Activated naive CD8-positive, alpha-beta T cell treated with anti-CD3 and anti-CD28 coated beads, Interleukin-2, amount 10 ng/mL, durations not matched to agents 7 days and 5 days (primary cell): ENCODE measurements around the gene RBP2. TPM values are rescaled to one million over a fixed set of nuclear protein-coding genes. Genes with fewer than 3 reads are reported as not detected.

ENCODE experiments used
- ATAC-seq: fragments of 150-1000 bp; cut with Tn5 transposase; one replicate; pipeline ENCODE4 v1.10.0; 2021; ENCODE audit warnings: low read depth, moderate library complexity
- POLR2A ChIA-PET: fragments of 350-600 bp; sonication (Branson Sonifier 250); formaldehyde crosslinking; loops from one replicate; lab custom pipeline; 2021; ENCODE audit warnings: antibody characterized with exemption; lab: Charles Lee
- DNase-seq: peaks from one replicate; pipeline ENCODE4 v3.0.0; 2021
- H3K27ac Mint-ChIP-seq: one replicate; pipeline ENCODE4 v1.8.0; 2022; ENCODE audit warnings: mild to moderate bottlenecking, mixed read lengths
- H3K27me3 Mint-ChIP-seq: one replicate; pipeline ENCODE4 v1.8.0; 2022; ENCODE audit warnings: mild to moderate bottlenecking, moderate library complexity, mixed read lengths
- H3K36me3 Mint-ChIP-seq: one replicate; pipeline ENCODE4 v1.8.0; 2021; ENCODE audit warnings: mild to moderate bottlenecking, mixed read lengths
- H3K4me1 Mint-ChIP-seq: one replicate; pipeline ENCODE4 v1.8.0; 2021; ENCODE audit warnings: mixed read lengths
- H3K4me3 Mint-ChIP-seq: one replicate; pipeline ENCODE4 v1.8.0; 2022; ENCODE audit warnings: mild to moderate bottlenecking, moderate library complexity, mixed read lengths
- H3K9me3 Mint-ChIP-seq: one replicate; pipeline ENCODE4 v1.8.0; 2021; ENCODE audit warnings: mixed read lengths
- total RNA-seq, 2 experiments: library from RNA; stranded (reverse); gene quantifications; one replicate each; pipeline ENCODE4 v1.2.3, GENCODE V29; 2021

The RBP2 gene
- total RNA-seq, 2 experiments from 2014 or later, result not detected

DNA sequence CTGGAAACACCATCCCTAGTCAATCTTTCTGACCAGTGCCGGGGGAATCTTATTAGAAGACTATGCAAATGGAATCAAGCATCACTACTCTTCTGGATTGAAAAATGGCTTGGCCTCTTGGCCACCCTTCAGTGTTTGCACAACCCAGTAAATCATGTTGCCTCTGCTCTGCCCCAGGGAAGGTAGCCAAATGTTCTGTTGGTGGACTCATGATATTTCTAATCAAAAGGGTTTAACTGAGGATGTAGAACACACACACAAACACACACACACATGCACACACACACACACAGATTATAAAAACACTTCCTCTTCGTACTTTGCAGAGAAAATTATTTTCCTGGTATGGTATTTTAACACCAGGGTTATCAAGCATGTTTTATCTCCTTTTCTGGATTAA is 7.9 kb downstream of the RBP2 start:
- H3K4me3 Mint-ChIP-seq, result no peak overlapping the region
- H3K27me3 Mint-ChIP-seq, result no peaks in the 10 kb centered on the region
- no peaks in the 10 kb centered on the region for H3K9me3 Mint-ChIP-seq
- ATAC-seq (no peak), DNase-seq (no peak)
- H3K36me3 Mint-ChIP-seq, result no peaks in the 10 kb centered on the region
- POLR2A ChIA-PET, result interaction anchor here (0.6 kb wide), 1 partner anchor 1031 kb away, joined by 4 read pairs; no protein-coding TSS in a partner anchor
- no peak overlapping the region for H3K27ac Mint-ChIP-seq
- no peaks in the 10 kb centered on the region for H3K4me1 Mint-ChIP-seq

DNA sequence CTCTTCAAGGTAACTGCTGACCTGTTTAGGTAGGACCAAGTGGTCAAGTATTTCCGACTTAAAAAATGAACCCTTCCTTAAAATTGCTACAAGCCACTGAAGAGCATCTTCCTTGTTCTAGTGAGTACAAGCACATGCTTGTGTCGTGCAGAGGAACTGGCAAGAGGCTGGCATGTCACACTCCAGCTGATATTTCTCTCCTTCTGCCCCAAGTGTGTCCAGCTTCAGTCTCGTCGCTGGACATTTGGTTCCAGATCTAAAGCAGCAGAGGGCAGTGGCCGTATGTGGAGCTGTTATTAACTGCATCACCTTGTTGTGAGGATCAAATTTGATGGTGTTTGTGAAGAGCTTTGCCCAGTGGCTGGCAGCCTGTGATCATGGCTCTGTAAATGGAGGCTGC is 10.0 kb downstream of the RBP2 start:
- no peak overlapping the region for H3K27ac Mint-ChIP-seq
- peaks cover 3% of the 10 kb centered on the region for H3K27me3 Mint-ChIP-seq
- DNase-seq (no peak), ATAC-seq (no peak)
- H3K4me1 Mint-ChIP-seq, result no peaks in the 10 kb centered on the region
- no peaks in the 10 kb centered on the region for H3K9me3 Mint-ChIP-seq
- H3K4me3 Mint-ChIP-seq, result no peak overlapping the region
- no peaks in the 10 kb centered on the region for H3K36me3 Mint-ChIP-seq
- POLR2A ChIA-PET, result no interaction called here

- H3K4me1 Mint-ChIP-seq, result no peaks in the 10 kb centered on the region
- no peak overlapping the region for H3K27ac Mint-ChIP-seq
- ATAC-seq (no peak), DNase-seq (no peak)
- H3K36me3 Mint-ChIP-seq, result no peaks in the 10 kb centered on the region
- POLR2A ChIA-PET, result no interaction called here
- no peak overlapping the region for H3K4me3 Mint-ChIP-seq
- peaks cover 3% of the 10 kb centered on the region for H3K27me3 Mint-ChIP-seq
- H3K9me3 Mint-ChIP-seq, result no peaks in the 10 kb centered on the region
Observed at GRCh38 chr3:139465636-139466035, 10.7 kb downstream of the RBP2 start.

DNA sequence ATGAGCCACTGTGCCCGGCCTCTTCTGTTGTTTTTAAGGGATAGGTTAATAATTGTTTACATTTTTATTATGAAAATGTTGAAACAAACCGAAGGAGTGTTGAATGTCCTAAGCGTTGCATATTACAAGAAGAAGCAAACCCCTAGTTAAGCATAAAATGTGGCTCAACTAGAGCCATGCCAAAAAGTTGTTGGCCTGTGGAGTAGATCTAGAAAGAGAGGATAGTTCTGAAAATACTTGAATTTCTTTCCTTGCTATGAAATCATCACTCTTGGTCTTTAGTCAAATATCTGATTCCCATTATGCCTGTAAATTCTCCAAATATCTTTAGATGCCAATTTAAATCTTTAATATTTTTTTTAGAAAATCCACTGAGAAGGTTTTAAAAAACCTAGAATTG is 12.8 kb downstream of the RBP2 start:
- Mint-ChIP-seq H3K27ac (no peak overlapping the region), H3K27me3 (peaks cover 3% of the 10 kb centered on the region), H3K4me3 (no peak overlapping the region), H3K9me3 (no peaks in the 10 kb centered on the region), H3K4me1 (no peaks in the 10 kb centered on the region), H3K36me3 (no peaks in the 10 kb centered on the region)
- POLR2A ChIA-PET, result no interaction called here
- DNase-seq, result no peak
- ATAC-seq, result no peak

DNA sequence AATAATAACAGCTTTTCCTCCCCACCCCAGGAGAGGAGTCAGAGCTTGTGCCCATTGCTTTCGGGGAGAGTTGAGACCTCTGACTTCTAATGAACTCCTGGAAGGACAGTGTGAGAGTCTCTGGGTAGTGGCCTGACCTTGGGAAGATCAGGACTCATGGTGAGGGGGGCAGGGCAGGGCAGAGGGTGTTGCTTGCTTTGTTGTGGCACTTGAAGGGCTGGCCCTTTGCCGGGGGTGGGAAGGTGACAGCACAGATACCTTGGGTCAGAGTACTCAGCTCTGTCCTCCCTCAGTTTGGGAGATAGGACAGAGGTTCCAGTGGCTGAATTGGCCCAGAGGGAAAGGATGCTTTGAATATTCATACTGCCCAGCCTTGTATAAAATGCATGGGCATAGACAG is 15.8 kb downstream of the RBP2 start:
- no peak for ATAC-seq
- POLR2A ChIA-PET, result no interaction called here

DNA sequence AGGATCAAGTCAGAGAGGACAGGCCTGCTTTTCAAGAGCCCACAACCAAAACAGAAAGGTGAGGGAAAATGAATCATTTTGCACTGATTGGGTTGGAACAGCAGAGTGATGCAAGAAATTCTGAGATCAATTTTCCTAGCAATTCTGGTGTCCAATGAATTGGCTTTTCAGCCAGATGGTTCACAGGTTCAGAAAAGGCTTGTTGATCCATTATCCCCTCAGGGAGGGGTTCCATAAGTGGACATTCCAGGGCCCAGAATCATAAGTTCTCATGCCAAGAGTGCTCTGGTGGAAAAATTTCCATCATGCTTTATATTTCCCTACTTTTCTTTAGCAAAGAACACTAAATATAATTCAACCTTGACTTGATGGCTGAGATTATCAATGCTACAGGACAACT is 16.2 kb downstream of the RBP2 start:
- Mint-ChIP-seq H3K4me1 (no peaks in the 10 kb centered on the region), H3K27me3 (peaks cover 3% of the 10 kb centered on the region), H3K36me3 (no peaks in the 10 kb centered on the region), H3K27ac (no peak overlapping the region), H3K4me3 (no peak overlapping the region), H3K9me3 (no peaks in the 10 kb centered on the region)
- POLR2A ChIA-PET, result no interaction called here
- ATAC-seq, result no peak
- DNase-seq, result no peak

More for the DNA sequence above, 15.8 kb downstream of the RBP2 start:
- H3K9me3 Mint-ChIP-seq, result no peaks in the 10 kb centered on the region
- no peaks in the 10 kb centered on the region for H3K36me3 Mint-ChIP-seq
- H3K4me1 Mint-ChIP-seq, result no peaks in the 10 kb centered on the region
- DNase-seq, result no peak
- peaks cover 3% of the 10 kb centered on the region for H3K27me3 Mint-ChIP-seq
- H3K4me3 Mint-ChIP-seq, result no peak overlapping the region
- no peak overlapping the region for H3K27ac Mint-ChIP-seq

GRCh38 chr3:139458348-139458747 is 18.0 kb downstream of the RBP2 start:
- Mint-ChIP-seq H3K4me1 (no peaks in the 10 kb centered on the region), H3K27ac (no peak overlapping the region), H3K4me3 (no peak overlapping the region), H3K36me3 (no peaks in the 10 kb centered on the region), H3K27me3 (peaks cover 3% of the 10 kb centered on the region), H3K9me3 (no peaks in the 10 kb centered on the region)
- no peak for ATAC-seq
- no peak for DNase-seq
- POLR2A ChIA-PET, result no interaction called here

DNA sequence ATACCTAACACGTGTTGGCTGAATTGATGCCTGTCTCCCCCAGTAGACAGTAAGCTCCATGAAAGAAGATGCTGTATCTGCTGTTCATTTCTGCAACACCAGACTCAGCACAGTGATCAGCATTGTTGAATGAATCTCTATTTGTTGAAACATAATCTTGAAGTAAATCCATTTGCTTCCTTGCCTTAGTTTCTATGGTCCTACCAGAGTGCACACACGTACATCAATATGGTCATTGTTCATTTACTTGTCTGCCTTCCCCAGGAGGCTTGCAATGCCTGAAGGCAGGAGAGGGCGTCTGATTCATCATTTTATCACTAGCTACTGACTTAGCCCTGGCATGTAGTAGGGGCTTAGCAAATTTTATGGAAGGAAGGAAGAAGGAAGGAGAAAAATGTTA is 19.2 kb downstream of the RBP2 start:
- Mint-ChIP-seq H3K9me3 (no peaks in the 10 kb centered on the region), H3K4me1 (no peaks in the 10 kb centered on the region), H3K27me3 (peaks cover 3% of the 10 kb centered on the region), H3K36me3 (no peaks in the 10 kb centered on the region), H3K27ac (no peak overlapping the region), H3K4me3 (no peak overlapping the region)
- ATAC-seq (no peak), DNase-seq (no peak)
- POLR2A ChIA-PET, result no interaction called here

GRCh38 chr3:139456386-139456785 is 19.9 kb downstream of the RBP2 start:
- Mint-ChIP-seq H3K36me3 (no peaks in the 10 kb centered on the region), H3K27me3 (no peaks in the 10 kb centered on the region), H3K9me3 (no peaks in the 10 kb centered on the region), H3K4me3 (no peak overlapping the region), H3K27ac (no peak overlapping the region), H3K4me1 (no peaks in the 10 kb centered on the region)
- DNase-seq (no peak), ATAC-seq (no peak)
- POLR2A ChIA-PET, result no interaction called here

GRCh38 chr3:139455855-139456254 is 20.5 kb downstream of the RBP2 start:
- ATAC-seq (no peak), DNase-seq (no peak)
- Mint-ChIP-seq H3K4me1 (no peaks in the 10 kb centered on the region), H3K27ac (no peak overlapping the region), H3K27me3 (no peaks in the 10 kb centered on the region), H3K4me3 (no peak overlapping the region), H3K9me3 (no peaks in the 10 kb centered on the region), H3K36me3 (no peaks in the 10 kb centered on the region)
- POLR2A ChIA-PET, result no interaction called here

- Mint-ChIP-seq H3K4me1 (no peaks in the 10 kb centered on the region), H3K4me3 (no peak overlapping the region), H3K9me3 (no peaks in the 10 kb centered on the region), H3K27me3 (no peaks in the 10 kb centered on the region), H3K36me3 (no peaks in the 10 kb centered on the region), H3K27ac (no peak overlapping the region)
- DNase-seq (no peak), ATAC-seq (no peak)
- POLR2A ChIA-PET, result no interaction called here
Observed at GRCh38 chr3:139455206-139455605, 21.1 kb downstream of the RBP2 start.

DNA sequence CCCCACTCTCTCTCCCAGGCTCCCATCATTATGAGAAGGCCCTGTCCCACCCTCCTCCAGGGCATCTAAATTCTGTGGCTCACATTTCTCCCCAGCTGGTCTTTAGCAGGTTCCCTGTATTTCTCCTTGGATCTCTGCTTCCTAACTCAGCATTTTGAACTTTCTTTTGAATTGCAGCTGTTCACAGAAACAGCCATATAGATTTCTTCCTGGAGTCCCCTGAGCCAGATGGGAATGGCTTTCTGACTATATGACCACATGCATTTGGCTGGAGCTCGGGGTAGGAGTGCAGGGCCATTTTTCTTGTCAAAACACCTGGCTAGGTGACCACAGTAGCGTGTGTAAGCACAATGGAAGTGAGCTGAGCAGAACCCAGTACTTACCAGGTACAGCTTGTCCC is 22.0 kb downstream of the RBP2 start:
- POLR2A ChIA-PET, result no interaction called here
- no peak for ATAC-seq

GRCh38 chr3:139450159-139450558 is 26.2 kb downstream of the RBP2 start:
- Mint-ChIP-seq H3K27ac (no peak overlapping the region), H3K36me3 (no peaks in the 10 kb centered on the region), H3K4me1 (no peaks in the 10 kb centered on the region), H3K27me3 (no peaks in the 10 kb centered on the region), H3K9me3 (no peaks in the 10 kb centered on the region), H3K4me3 (no peak overlapping the region)
- ATAC-seq (no peak), DNase-seq (no peak)
- POLR2A ChIA-PET, result no interaction called here

More for the DNA sequence above, 22.0 kb downstream of the RBP2 start:
- Mint-ChIP-seq H3K27me3 (no peaks in the 10 kb centered on the region), H3K27ac (no peak overlapping the region), H3K36me3 (no peaks in the 10 kb centered on the region), H3K4me1 (no peaks in the 10 kb centered on the region), H3K4me3 (no peak overlapping the region), H3K9me3 (no peaks in the 10 kb centered on the region)
- DNase-seq, result no peak

DNA sequence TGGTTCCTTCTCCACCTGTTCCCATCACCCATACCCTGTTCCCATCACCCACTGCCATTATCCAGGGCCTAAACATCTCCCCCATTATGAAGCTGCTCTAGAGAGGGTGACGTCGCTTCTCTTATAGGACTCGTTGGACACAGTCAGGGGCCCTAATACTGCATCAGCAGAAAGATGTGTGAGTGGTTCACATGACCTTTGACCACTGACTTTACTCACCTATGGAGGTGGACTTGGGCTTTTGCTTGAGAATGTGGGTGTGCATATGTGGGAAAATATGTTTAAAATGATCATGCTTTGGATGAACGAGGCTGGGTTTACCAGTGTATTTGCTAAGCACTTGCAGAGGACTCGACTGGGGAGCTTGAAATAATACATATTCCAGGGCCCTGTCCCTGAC is 26.8 kb downstream of the RBP2 start:
- no peak for ATAC-seq
- H3K27me3 Mint-ChIP-seq, result no peaks in the 10 kb centered on the region
- no peaks in the 10 kb centered on the region for H3K9me3 Mint-ChIP-seq
- no peak overlapping the region for H3K4me3 Mint-ChIP-seq
- no peaks in the 10 kb centered on the region for H3K4me1 Mint-ChIP-seq
- no peak overlapping the region for H3K27ac Mint-ChIP-seq
- DNase-seq, result no peak
- POLR2A ChIA-PET, result no interaction called here
- no peaks in the 10 kb centered on the region for H3K36me3 Mint-ChIP-seq

DNA sequence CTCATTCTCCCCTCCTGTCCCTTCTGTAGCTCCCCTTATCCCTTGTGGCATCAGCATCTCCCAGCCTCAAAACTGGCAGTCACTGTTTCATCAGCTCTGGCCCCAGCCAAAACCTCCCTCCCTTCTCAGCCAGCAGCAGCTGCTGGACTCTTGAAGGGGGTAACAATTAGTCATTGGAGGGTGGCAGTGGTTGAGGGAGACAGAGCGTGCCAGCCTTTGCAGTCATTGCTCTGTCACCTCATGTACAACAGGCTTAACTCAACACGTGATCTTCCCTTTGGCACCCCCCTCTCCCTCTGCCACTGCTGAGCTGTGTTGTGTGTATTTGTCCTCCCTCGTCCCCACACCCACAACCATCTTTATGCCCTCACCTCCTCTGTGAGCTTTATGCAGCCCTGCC is 28.2 kb downstream of the RBP2 start:
- no peaks in the 10 kb centered on the region for H3K4me1 Mint-ChIP-seq
- ATAC-seq, result no peak
- no peaks in the 10 kb centered on the region for H3K27me3 Mint-ChIP-seq
- H3K9me3 Mint-ChIP-seq, result no peaks in the 10 kb centered on the region
- no peak overlapping the region for H3K27ac Mint-ChIP-seq
- no peak overlapping the region for H3K4me3 Mint-ChIP-seq
- no peaks in the 10 kb centered on the region for H3K36me3 Mint-ChIP-seq
- POLR2A ChIA-PET, result no interaction called here
- no peak for DNase-seq
